ENCODE results near the gene GRAMD1B. TPM values are rescaled to one million over a fixed set of nuclear protein-coding genes. Genes with fewer than 3 reads are reported as not detected.

The GRAMD1B gene
- total and polyA plus RNA-seq, 4 donors, result 0.29 to 2.6 (median 1.3) TPM

- DNase-seq (ENCODE audit: low spot score), result no peak
- H3K9ac ChIP-seq (ENCODE audit: low read depth in 1 of 2, low read length in 2 of 2), result no peak overlapping the region
- H3K27me3 ChIP-seq (ENCODE audit: control insufficient read depth in 4 of 4, insufficient read depth in 4 of 4, low read length in 3 of 4), result peaks cover 0 to 14% (median 4%) of the 10 kb centered on the region in 4 donors
- H3K4me3 ChIP-seq (ENCODE audit: low read depth in 1 of 3, low read length in 3 of 3), result no peak overlapping the region
- H3K4me1 ChIP-seq (ENCODE audit: control insufficient read depth in 4 of 4, insufficient read depth in 4 of 4, low read length in 3 of 4), result peaks cover 0 to 10% (median 3%) of the 10 kb centered on the region in 4 donors
- no peaks in the 10 kb centered on the region for H3K9me3 ChIP-seq (ENCODE audit: control insufficient read depth in 4 of 4, low read length in 3 of 4)
- 91% methylated on average over 5 of the region's 5 CpGs for WGBS
- H3K27ac ChIP-seq (ENCODE audit: low read depth in 1 of 2, low read length in 2 of 2), result no peak overlapping the region
- H3K36me3 ChIP-seq (ENCODE audit: control insufficient read depth in 4 of 4, insufficient read depth in 3 of 4, low read depth in 1 of 4, low read length in 3 of 4), result no peaks in the 10 kb centered on the region
- TF ChIP-seq NR2F2 (IDR thresholded peaks at IDR 0.05), result no peak
- no peak for TF ChIP-seq RXRA (IDR thresholded peaks at IDR 0.05)
- TF ChIP-seq TAF1 (conservative IDR thresholded peaks at IDR 0.05), result no peak
Observed at GRCh38 chr11:123429336-123429735, 733 bp upstream of the GRAMD1B start.

DNA sequence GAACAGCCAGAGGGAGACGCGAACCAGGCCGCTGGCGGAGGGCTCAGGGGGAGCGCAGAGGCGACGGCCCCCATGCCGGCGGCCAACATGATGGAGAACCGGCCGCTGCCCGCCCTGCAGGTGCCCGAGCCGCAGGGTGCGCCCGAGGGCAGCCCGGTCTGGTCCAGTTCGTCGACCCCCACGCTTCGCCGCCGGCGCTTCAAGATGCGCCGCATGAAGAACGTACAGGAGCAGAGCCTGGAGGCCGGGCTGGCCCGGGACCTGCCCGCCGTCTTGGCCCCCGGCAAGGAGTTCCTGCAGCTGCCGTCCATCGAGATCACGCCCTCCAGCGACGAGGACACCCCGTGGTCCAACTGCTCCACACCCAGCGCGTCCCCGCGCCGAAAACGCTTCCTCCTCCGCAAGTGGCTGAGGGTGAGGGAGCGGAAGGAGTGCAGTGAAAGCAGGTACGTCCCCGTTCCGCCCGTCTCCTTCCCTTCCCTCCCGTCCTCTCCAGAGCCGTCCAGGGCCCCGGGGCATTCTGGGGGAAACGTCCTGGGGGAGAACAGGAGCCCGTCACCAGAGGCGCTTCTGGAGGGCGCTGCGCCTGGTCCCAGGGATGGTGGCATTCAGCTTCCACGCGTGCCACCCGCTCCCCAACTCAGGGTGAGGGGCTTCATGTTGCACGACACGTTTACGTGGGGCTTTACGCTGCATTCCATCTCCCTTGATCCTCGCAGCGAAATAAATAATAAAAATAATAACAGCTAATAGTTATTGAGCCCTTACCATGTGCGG lies 840 bp downstream of the GRAMD1B start:
- Histone ChIP-seq H3K27me3 (ENCODE audit: control insufficient read depth in 4 of 4, insufficient read depth in 4 of 4, low read length in 3 of 4) (peaks cover 0 to 10% (median 1%) of the 10 kb centered on the region in 4 donors), H3K4me3 (ENCODE audit: low read depth in 1 of 3, low read length in 3 of 3) (peak overlapping the region; percentile 29 to 46 (median 45)), H3K9ac (ENCODE audit: low read depth in 1 of 2, low read length in 2 of 2) (no peak overlapping the region), H3K9me3 (ENCODE audit: control insufficient read depth in 4 of 4, low read length in 3 of 4) (no peaks in the 10 kb centered on the region), H3K4me1 (ENCODE audit: control insufficient read depth in 4 of 4, insufficient read depth in 4 of 4, low read length in 3 of 4) (peaks cover 0 to 10% (median 3%) of the 10 kb centered on the region in 4 donors), H3K36me3 (ENCODE audit: control insufficient read depth in 4 of 4, insufficient read depth in 3 of 4, low read depth in 1 of 4, low read length in 3 of 4) (no peaks in the 10 kb centered on the region), H3K27ac (ENCODE audit: low read depth in 1 of 2, low read length in 2 of 2) (peak overlapping the region; percentile 31 to 38)
- DNase-seq (ENCODE audit: low spot score), result no peak
- TF ChIP-seq HNF4A (conservative IDR thresholded peaks at IDR 0.05) (no peak), GABPA (IDR thresholded peaks at IDR 0.05 in 1 of 2, conservative IDR thresholded peaks at IDR 0.05 in 1 of 2) (no peak)
- 4% methylated on average over 68 of the region's 68 CpGs for WGBS

GRCh38 chr11:123431619-123432018 lies 1.6 kb downstream of the GRAMD1B start:
- TF ChIP-seq FOXA2 (IDR thresholded peaks at IDR 0.05), result no peak
- no peak for TF ChIP-seq ZBTB33 (IDR thresholded peaks at IDR 0.05)
- TF ChIP-seq TAF1 (conservative IDR thresholded peaks at IDR 0.05), result no peak
- TF ChIP-seq RAD21 (IDR thresholded peaks at IDR 0.05), result no peak
- TF ChIP-seq GABPA (IDR thresholded peaks at IDR 0.05 in 1 of 2, conservative IDR thresholded peaks at IDR 0.05 in 1 of 2), result no peak
- no peak for TF ChIP-seq CTCF (IDR thresholded peaks at IDR 0.05; ENCODE audit: low read depth, low read length, missing input control)
- no peak for TF ChIP-seq HNF4G (IDR thresholded peaks at IDR 0.05)
- TF ChIP-seq, protein P1, sequence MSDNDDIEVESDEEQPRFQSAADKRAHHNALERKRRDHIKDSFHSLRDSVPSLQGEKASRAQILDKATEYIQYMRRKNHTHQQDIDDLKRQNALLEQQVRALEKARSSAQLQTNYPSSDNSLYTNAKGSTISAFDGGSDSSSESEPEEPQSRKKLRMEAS (IDR thresholded peaks at IDR 0.05), result no peak
- no peak for TF ChIP-seq NR2F2 (IDR thresholded peaks at IDR 0.05)
- TF ChIP-seq RXRA (IDR thresholded peaks at IDR 0.05), result no peak
- TF ChIP-seq ATF3 (IDR thresholded peaks at IDR 0.05), result no peak
- Histone ChIP-seq H3K27ac (ENCODE audit: low read depth in 1 of 2, low read length in 2 of 2) (no peak overlapping the region), H3K36me3 (ENCODE audit: control insufficient read depth in 4 of 4, insufficient read depth in 3 of 4, low read depth in 1 of 4, low read length in 3 of 4) (no peaks in the 10 kb centered on the region), H3K9ac (ENCODE audit: low read depth in 1 of 2, low read length in 2 of 2) (no peak overlapping the region), H3K4me1 (ENCODE audit: control insufficient read depth in 4 of 4, insufficient read depth in 4 of 4, low read length in 3 of 4) (peaks cover 0 to 10% (median 3%) of the 10 kb centered on the region in 4 donors), H3K27me3 (ENCODE audit: control insufficient read depth in 4 of 4, insufficient read depth in 4 of 4, low read length in 3 of 4) (peaks cover 0 to 7% (median 0%) of the 10 kb centered on the region in 4 donors), H3K4me3 (ENCODE audit: low read depth in 1 of 3, low read length in 3 of 3) (no peak overlapping the region), H3K9me3 (ENCODE audit: control insufficient read depth in 4 of 4, low read length in 3 of 4) (no peaks in the 10 kb centered on the region)
- WGBS, result 50% methylated on average over 7 of the region's 7 CpGs
- DNase-seq (ENCODE audit: low spot score), result no peak

Measured in liver (tissue), 9 donors.